Trophoblast cell (in vitro differentiated cells and primary cell): ENCODE measurements around the gene FUT2. TPM values are rescaled to one million over a fixed set of nuclear protein-coding genes. Genes with fewer than 3 reads are reported as not detected.

Experiments used
- DNase-seq, 2 donors: peaks; one replicate each; pipeline ENCODE4 v3.0.0-alpha.2; 2016
- H2AFZ ChIP-seq: 2 replicates; pipeline ENCODE4 v1.6.1; 2013; ENCODE audit warnings: low read length, moderate library complexity, mild to moderate bottlenecking; ENCODE audit not compliant: insufficient read depth, poor library complexity
- H2AK5ac ChIP-seq: 2 replicates; pipeline ENCODE4 v1.6.1; 2013; ENCODE audit warnings: mild to moderate bottlenecking, low read length
- H2BK120ac ChIP-seq: 2 replicates; pipeline ENCODE4 v1.6.1; 2013; ENCODE audit warnings: low read length, mild to moderate bottlenecking, moderate library complexity; ENCODE audit not compliant: insufficient read depth, poor library complexity
- H2BK12ac ChIP-seq: 2 replicates; pipeline ENCODE4 v1.6.1; 2013; ENCODE audit warnings: mild to moderate bottlenecking, low read length, moderate library complexity
- H2BK5ac ChIP-seq: 2 replicates; pipeline ENCODE4 v1.6.1; 2013; ENCODE audit warnings: low read length, low read depth, moderate library complexity, mild to moderate bottlenecking; ENCODE audit not compliant: poor library complexity
- H3K14ac ChIP-seq: 2 replicates; pipeline ENCODE4 v1.6.1; 2013; ENCODE audit warnings: mild to moderate bottlenecking, low read length
- H3K18ac ChIP-seq: 2 replicates; pipeline ENCODE4 v1.6.1; 2013; ENCODE audit warnings: mild to moderate bottlenecking, low read length
- H3K23ac ChIP-seq: 2 replicates; pipeline ENCODE4 v1.6.1; 2013; ENCODE audit warnings: low read length
- H3K27ac ChIP-seq: 2 replicates; pipeline ENCODE4 v1.5.1; 2013; ENCODE audit warnings: low read depth, mild to moderate bottlenecking, inconsistent platforms, low read length, moderate library complexity
- H3K27me3 ChIP-seq: 2 replicates; pipeline ENCODE4 v1.6.1; 2013; ENCODE audit warnings: inconsistent platforms, mild to moderate bottlenecking, low read length, moderate library complexity; ENCODE audit not compliant: insufficient read depth
- H3K36me3 ChIP-seq, 2 experiments: 1 replicate in 1 of 2; 2 replicates in 1 of 2; pipeline ENCODE4 v1.6.1; 2013; ENCODE audit warnings: low read length in 2 of 2, mild to moderate bottlenecking in 2 of 2, moderate library complexity in 1 of 2; ENCODE audit not compliant: insufficient read depth in 2 of 2, control insufficient read depth in 1 of 2
- H3K4ac ChIP-seq: 2 replicates; pipeline ENCODE4 v1.6.1; 2013; ENCODE audit warnings: low read depth, mild to moderate bottlenecking, low read length, moderate library complexity
- H3K4me1 ChIP-seq, 2 experiments: 1 replicate in 1 of 2; 2 replicates in 1 of 2; pipeline ENCODE4 v1.6.1; 2013; ENCODE audit warnings: low read length in 2 of 2, mild to moderate bottlenecking in 2 of 2, moderate library complexity in 1 of 2; ENCODE audit not compliant: insufficient read depth in 2 of 2, control insufficient read depth in 1 of 2
- H3K4me2 ChIP-seq: 2 replicates; pipeline ENCODE4 v1.6.1; 2013; ENCODE audit warnings: inconsistent platforms, mild to moderate bottlenecking, low read length, moderate library complexity
- H3K4me3 ChIP-seq: 2 replicates; pipeline ENCODE4 v1.5.1; 2013; ENCODE audit warnings: mild to moderate bottlenecking, low read depth, low read length, inconsistent platforms
- H3K79me1 ChIP-seq: one replicate; pipeline ENCODE4 v1.6.1; 2013; ENCODE audit warnings: low read length
- H3K79me2 ChIP-seq: 2 replicates; pipeline ENCODE4 v1.6.1; 2013; ENCODE audit warnings: low read length, mild to moderate bottlenecking; ENCODE audit not compliant: control insufficient read depth, insufficient read depth, poor library complexity
- H3K9ac ChIP-seq: 2 replicates; pipeline ENCODE4 v1.6.1; 2013; ENCODE audit warnings: mild to moderate bottlenecking, low read length
- H3K9me3 ChIP-seq: 2 replicates; pipeline ENCODE4 v1.6.1; 2013; ENCODE audit warnings: low read depth, mild to moderate bottlenecking, control low read depth, inconsistent platforms, low read length; ENCODE audit not compliant: insufficient read depth
- H4K12ac ChIP-seq: 2 replicates; pipeline ENCODE4 v1.6.1; 2013; ENCODE audit warnings: low read depth, mild to moderate bottlenecking, low read length, moderate library complexity
- H4K8ac ChIP-seq: 2 replicates; pipeline ENCODE4 v1.6.1; 2013; ENCODE audit warnings: low read depth, mild to moderate bottlenecking, low read length, moderate library complexity
- H4K91ac ChIP-seq: one replicate; pipeline ENCODE4 v1.6.1; 2013; ENCODE audit warnings: low read depth, mild to moderate bottlenecking, low read length, moderate library complexity
- WGBS: extraction: QIAGEN DNeasy Blood & Tissue Kit; methylation state at CpG from one replicate; pipeline ENCODE4 v1.1.7; 2013; ENCODE audit warnings: missing lambda C conversion rate; ENCODE audit not compliant: insufficient read length, insufficient coverage; ENCODE audit errors: extremely low coverage; 5-methylcytosine and 5-hydroxymethylcytosine counted together
- polyA plus RNA-seq: library from polyadenylated mRNA; stranded (reverse); fragments of 200-250 nt; gene quantifications from 2 replicates; pipeline ENCODE4 v1.2.3, GENCODE V29; 2013

Gene FUT2
- not detected in 2 replicates for polyA plus RNA-seq

GRCh38 chr19:48695743-48696352, at the start of gene FUT2:
TSS of gene FUT2 (plus strand) at chr19:48695971. CDS start at chr19:48702957, 6,986 bp downstream.
- Histone ChIP-seq H3K79me1 (no peaks in the 10 kb centered on the region), H3K79me2 (no peaks in the 10 kb centered on the region), H4K12ac (peak within 1 kb of the TSS; percentile 72), H2AK5ac (no peak within 1 kb of the TSS), H3K36me3 (no peaks in the 10 kb centered on the region), H3K23ac (no peak within 1 kb of the TSS), H3K18ac (no peak within 1 kb of the TSS), H2BK5ac (no peak within 1 kb of the TSS), H4K8ac (peak within 1 kb of the TSS; percentile 16), H2BK120ac (no peak within 1 kb of the TSS), H3K14ac (no peak within 1 kb of the TSS), H3K9ac (no peak within 1 kb of the TSS), H3K27ac (no peak within 1 kb of the TSS), H3K9me3 (no peaks in the 10 kb centered on the region), H2BK12ac (no peak within 1 kb of the TSS), H3K4me2 (peak within 1 kb of the TSS; percentile 62), H3K4ac (no peak within 1 kb of the TSS), H2AFZ (peak within 1 kb of the TSS; percentile 25), H3K4me3 (peak within 1 kb of the TSS; percentile 13), H4K91ac (no peak within 1 kb of the TSS), H3K27me3 (no peaks in the 10 kb centered on the region), H3K4me1 (peaks cover 10 to 11% of the 10 kb centered on the region in 2 experiments)
- DNase-seq, result peak in 1 of 2 donors; percentile 49
- no CpG with 5 or more reads among the region's 16 CpGs for WGBS

- Histone ChIP-seq H3K79me2 (no peaks in the 10 kb centered on the region), H3K4me2 (peak within 1 kb of the TSS; percentile 90), H3K14ac (no peak within 1 kb of the TSS), H4K91ac (no peak within 1 kb of the TSS), H2BK12ac (no peak within 1 kb of the TSS), H3K18ac (no peak within 1 kb of the TSS), H2BK120ac (no peak within 1 kb of the TSS), H3K4me1 (peaks cover 6 to 13% of the 10 kb centered on the region in 2 experiments), H3K79me1 (no peaks in the 10 kb centered on the region), H3K23ac (no peak within 1 kb of the TSS), H4K8ac (peak within 1 kb of the TSS; percentile 59), H2BK5ac (no peak within 1 kb of the TSS), H3K36me3 (no peaks in the 10 kb centered on the region), H3K9me3 (peaks cover under 1% of the 10 kb centered on the region), H4K12ac (no peak within 1 kb of the TSS), H2AFZ (peak within 1 kb of the TSS; percentile 14), H2AK5ac (no peak within 1 kb of the TSS), H3K4ac (no peak within 1 kb of the TSS), H3K27ac (no peak within 1 kb of the TSS), H3K9ac (no peak within 1 kb of the TSS), H3K27me3 (no peaks in the 10 kb centered on the region), H3K4me3 (peak within 1 kb of the TSS; percentile 59)
- WGBS, result no CpG with 5 or more reads among the region's 33 CpGs
- peak; percentile 79 to 87 for DNase-seq
These were observed 49.6 kb upstream of the FUT2 start, which contains the start of gene CA11 for GRCh38 chr19:48646001-48646721. TSS of gene CA11 (minus strand) at chr19:48646187. CDS start at chr19:48645632, 555 bp downstream.

DNA sequence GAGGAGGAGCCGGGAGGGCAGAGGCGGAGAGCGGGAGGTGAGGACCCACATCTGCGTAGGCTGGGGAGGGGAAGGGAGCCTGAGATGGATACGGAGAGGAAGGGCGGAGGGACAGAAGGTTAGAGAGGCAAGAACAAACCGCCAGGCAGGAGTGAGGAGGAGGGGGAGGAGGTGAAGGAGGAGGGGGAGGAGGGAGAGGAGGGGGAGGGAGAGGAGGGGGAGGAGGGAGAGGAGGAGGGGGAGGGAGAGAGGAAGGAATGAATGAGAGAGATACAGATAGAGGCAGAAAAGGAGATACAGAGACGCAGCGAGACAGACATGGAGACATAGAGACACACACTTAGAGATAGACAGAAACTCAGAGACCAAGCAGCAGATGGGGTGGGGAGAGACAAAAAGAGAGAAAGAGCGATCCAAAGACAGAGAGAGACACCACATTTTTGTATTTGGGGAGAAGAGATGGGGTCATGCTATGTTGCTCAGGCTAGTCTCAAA, 49.0 kb upstream of the FUT2 start:
- no peaks in the 10 kb centered on the region for H3K36me3 ChIP-seq
- no peak overlapping the region for H4K12ac ChIP-seq
- H3K4me2 ChIP-seq, result peak overlapping the region; percentile 90
- no peak overlapping the region for H2BK5ac ChIP-seq
- H3K9me3 ChIP-seq, result peaks cover 2% of the 10 kb centered on the region
- H2AK5ac ChIP-seq, result no peak overlapping the region
- DNase-seq, result no peak
- no peaks in the 10 kb centered on the region for H3K79me2 ChIP-seq
- H3K79me1 ChIP-seq, result no peaks in the 10 kb centered on the region
- H4K8ac ChIP-seq, result no peak overlapping the region
- H3K4me1 ChIP-seq, result peaks cover 6 to 13% of the 10 kb centered on the region in 2 experiments
- H3K14ac ChIP-seq, result no peak overlapping the region
- no peaks in the 10 kb centered on the region for H3K27me3 ChIP-seq
- no peak overlapping the region for H2BK120ac ChIP-seq
- H3K9ac ChIP-seq, result no peak overlapping the region
- H3K27ac ChIP-seq, result no peak overlapping the region
- no peak overlapping the region for H3K23ac ChIP-seq
- no peak overlapping the region for H3K4me3 ChIP-seq
- H2BK12ac ChIP-seq, result no peak overlapping the region
- no CpG with 5 or more reads among the region's 10 CpGs for WGBS
- H3K18ac ChIP-seq, result no peak overlapping the region
- no peak overlapping the region for H4K91ac ChIP-seq
- no peak overlapping the region for H3K4ac ChIP-seq
- H2AFZ ChIP-seq, result no peak overlapping the region

DNA sequence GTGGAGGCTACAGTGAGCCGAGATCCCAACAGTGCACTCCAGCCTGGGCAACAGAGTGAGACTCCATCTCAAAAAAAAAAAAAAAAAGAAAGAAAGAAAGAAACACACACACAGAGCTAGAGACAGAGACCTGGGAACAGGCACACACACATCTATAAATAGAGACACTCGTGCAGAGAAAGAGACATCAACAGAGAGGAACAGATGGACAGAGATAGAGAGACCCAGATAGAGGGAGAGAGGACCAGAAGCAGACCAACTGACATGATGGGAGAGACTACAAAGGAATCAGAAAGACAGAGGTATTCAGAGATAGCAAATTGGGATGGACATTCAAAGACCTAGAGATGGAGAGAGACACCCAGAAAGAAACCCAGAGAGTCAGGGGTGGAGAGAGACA, 47.6 kb upstream of the FUT2 start:
- H2AFZ ChIP-seq, result no peak overlapping the region
- no peak overlapping the region for H3K23ac ChIP-seq
- H4K91ac ChIP-seq, result no peak overlapping the region
- no peak for DNase-seq
- no peaks in the 10 kb centered on the region for H3K79me2 ChIP-seq
- H2BK12ac ChIP-seq, result no peak overlapping the region
- H2BK120ac ChIP-seq, result no peak overlapping the region
- H2BK5ac ChIP-seq, result no peak overlapping the region
- H3K4me3 ChIP-seq, result no peak overlapping the region
- no peak overlapping the region for H4K12ac ChIP-seq
- peaks cover 2% of the 10 kb centered on the region for H3K9me3 ChIP-seq
- H3K27ac ChIP-seq, result no peak overlapping the region
- no peaks in the 10 kb centered on the region for H3K36me3 ChIP-seq
- H3K14ac ChIP-seq, result no peak overlapping the region
- no peak overlapping the region for H3K18ac ChIP-seq
- H3K4me1 ChIP-seq, result peaks cover 6 to 13% of the 10 kb centered on the region in 2 experiments
- no peaks in the 10 kb centered on the region for H3K27me3 ChIP-seq
- no peak overlapping the region for H3K9ac ChIP-seq
- no peak overlapping the region for H2AK5ac ChIP-seq
- no peak overlapping the region for H3K4me2 ChIP-seq
- H4K8ac ChIP-seq, result no peak overlapping the region
- no peaks in the 10 kb centered on the region for H3K79me1 ChIP-seq
- H3K4ac ChIP-seq, result no peak overlapping the region
- WGBS, result no CpG with 5 or more reads among the region's 2 CpGs
